ENCODE results near the gene BTBD9.

DNA sequence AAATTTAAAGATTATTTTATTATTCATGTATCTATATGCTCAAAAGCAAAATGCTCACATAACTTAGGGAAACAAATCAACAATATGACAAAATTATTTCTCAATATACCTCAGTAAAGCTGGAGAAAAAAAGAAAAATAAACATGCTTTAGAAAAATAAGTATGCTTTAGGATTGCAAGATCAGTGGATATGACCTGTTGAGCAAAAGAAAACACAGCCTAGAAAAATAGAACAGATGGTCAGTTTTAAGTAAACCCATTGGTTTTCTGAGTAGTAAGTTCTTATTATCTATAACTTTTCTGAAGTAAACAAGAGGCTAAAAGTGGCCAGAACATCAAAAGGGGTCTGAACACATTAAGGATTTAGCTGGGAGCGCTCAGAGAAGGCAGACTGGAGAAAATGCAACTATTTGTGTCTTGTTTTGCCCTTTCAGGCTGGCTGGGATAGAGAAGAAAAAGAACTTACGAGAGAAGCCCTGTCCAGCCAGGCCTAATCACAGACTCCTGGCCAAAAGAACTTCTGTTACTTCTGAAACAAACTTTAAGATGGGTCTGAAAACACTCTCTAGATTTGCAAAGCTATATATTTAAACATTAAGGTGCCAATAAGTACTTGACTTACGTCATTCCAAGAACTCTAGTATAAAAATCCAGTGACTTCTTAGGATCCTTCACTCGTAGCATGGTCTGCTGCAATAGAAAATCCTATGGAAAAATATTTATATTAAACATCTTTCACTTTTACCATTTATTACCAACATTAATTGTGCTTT is 46.7 kb upstream of the BTBD9 start:
- TF ChIP-seq SUZ12 (IDR thresholded peaks at IDR 0.05; ENCODE audit: extremely low read depth, insufficient read depth, insufficient read length), result no peak
- no peak for TF ChIP-seq ZNF274 (IDR thresholded peaks at IDR 0.05; ENCODE audit: low read depth, low read length)
- TF ChIP-seq YY1 (IDR thresholded peaks at IDR 0.05; ENCODE audit: insufficient read depth, insufficient read length), result no peak

Data from NT2/D1 (cell line).